ENCODE data around the gene CASP8AP2. TPM values are rescaled to one million over a fixed set of nuclear protein-coding genes. Genes with fewer than 3 reads are reported as not detected.

Gene CASP8AP2
- total and polyA plus RNA-seq, 9 of the 15 experiments (the other 6 are each of a cell fraction or from before 2014, with no cell fraction given) = 10.6 to 30.0 (median 19.1) TPM

DNA sequence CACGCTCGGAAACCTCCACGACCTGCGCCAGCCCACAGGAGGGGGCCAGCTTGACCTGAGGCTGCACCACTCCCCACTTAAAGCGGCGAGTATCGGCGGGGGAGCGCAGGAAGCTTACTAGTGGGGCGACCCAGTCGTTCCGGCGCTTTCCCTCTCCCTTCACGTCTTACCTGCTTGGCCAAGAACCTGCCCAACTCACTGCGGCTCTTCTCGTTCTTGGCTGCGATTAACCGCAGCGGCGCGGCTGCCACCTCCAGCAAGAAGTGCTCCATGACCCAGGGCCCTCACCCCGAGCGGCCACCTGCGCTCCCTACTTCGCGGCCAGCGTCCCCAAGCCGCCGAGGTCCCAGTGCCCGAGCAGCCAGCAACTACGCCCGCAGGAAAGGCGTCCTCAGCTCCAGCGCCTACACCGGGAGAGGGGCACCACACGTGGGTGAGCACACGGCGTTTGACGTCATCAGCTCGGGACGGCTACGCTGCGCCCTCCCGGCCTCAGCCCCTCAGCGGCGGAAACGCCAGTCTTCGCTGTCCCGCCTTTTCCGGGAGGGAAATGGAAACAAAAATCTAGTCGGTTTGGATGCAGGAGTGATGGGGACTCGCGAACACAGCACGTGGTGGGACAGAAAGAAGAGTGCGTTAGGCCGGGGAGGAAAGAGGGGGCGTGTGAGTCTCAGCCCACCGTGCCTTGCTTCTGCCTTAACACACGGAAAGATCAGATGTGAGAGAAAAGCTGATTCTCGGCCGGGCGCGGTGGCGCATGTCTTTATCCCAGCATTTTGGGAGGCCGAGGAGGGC, 10.1 kb upstream of the CASP8AP2 start, which contains the start of gene MDN1 (continued):
- TF ChIP-seq BACH1 (tag; IDR thresholded peaks at IDR 0.05) (no peak), HMGN3 (IDR thresholded peaks at IDR 0.05; ENCODE audit: borderline replicate concordance, extremely low read depth, insufficient read length, low read depth, low read length) (peak; percentile 66), TAF1 (IDR thresholded peaks at IDR 0.05; ENCODE audit: control insufficient read depth, extremely low read depth, insufficient read depth, low read length, severe bottlenecking) (peak; percentile 74), SAFB2 (IDR thresholded peaks at IDR 0.05; ENCODE audit: borderline replicate concordance, low read depth, low read length, severe bottlenecking) (no peak), ELF2 (CRISPR knock-in tag; IDR thresholded peaks at IDR 0.05) (no peak), MECOM (CRISPR knock-in tag; IDR thresholded peaks at IDR 0.05) (no peak), SOX6 (IDR thresholded peaks at IDR 0.05) (0 out of 2 replicates have a peak, but pooled peaks have one; percentile 8), POLR2A (conservative IDR thresholded peaks at IDR 0.05) (peak; percentile 94), DNMT1 (IDR thresholded peaks at IDR 0.05) (no peak), AFF4 (CRISPR knock-in tag; IDR thresholded peaks at IDR 0.05) (peak; percentile 68; the same call in 1 of the 2 replicates), CXXC5 (CRISPR knock-in tag; IDR thresholded peaks at IDR 0.05) (peak; percentile 92), NFE2L1 (tag; IDR thresholded peaks at IDR 0.05; ENCODE audit: borderline replicate concordance, low read depth) (no peak), TAF9B (IDR thresholded peaks at IDR 0.05; ENCODE audit: partially characterized antibody) (peak; percentile 74), GATAD2A (IDR thresholded peaks at IDR 0.05) (peak; percentile 22; the same call in 1 of the 2 replicates), USF2 (CRISPR knock-in tag; IDR thresholded peaks at IDR 0.05) (peak; percentile 81)
- TF ChIP-seq, protein P1, sequence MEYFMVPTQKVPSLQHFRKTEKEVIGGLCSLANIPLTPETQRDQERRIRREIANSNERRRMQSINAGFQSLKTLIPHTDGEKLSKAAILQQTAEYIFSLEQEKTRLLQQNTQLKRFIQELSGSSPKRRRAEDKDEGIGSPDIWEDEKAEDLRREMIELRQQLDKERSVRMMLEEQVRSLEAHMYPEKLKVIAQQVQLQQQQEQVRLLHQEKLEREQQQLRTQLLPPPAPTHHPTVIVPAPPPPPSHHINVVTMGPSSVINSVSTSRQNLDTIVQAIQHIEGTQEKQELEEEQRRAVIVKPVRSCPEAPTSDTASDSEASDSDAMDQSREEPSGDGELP (CRISPR knock-in tag; IDR thresholded peaks at IDR 0.05; ENCODE audit: borderline replicate concordance) = peak; percentile 92
- TF ChIP-seq, protein P2, sequence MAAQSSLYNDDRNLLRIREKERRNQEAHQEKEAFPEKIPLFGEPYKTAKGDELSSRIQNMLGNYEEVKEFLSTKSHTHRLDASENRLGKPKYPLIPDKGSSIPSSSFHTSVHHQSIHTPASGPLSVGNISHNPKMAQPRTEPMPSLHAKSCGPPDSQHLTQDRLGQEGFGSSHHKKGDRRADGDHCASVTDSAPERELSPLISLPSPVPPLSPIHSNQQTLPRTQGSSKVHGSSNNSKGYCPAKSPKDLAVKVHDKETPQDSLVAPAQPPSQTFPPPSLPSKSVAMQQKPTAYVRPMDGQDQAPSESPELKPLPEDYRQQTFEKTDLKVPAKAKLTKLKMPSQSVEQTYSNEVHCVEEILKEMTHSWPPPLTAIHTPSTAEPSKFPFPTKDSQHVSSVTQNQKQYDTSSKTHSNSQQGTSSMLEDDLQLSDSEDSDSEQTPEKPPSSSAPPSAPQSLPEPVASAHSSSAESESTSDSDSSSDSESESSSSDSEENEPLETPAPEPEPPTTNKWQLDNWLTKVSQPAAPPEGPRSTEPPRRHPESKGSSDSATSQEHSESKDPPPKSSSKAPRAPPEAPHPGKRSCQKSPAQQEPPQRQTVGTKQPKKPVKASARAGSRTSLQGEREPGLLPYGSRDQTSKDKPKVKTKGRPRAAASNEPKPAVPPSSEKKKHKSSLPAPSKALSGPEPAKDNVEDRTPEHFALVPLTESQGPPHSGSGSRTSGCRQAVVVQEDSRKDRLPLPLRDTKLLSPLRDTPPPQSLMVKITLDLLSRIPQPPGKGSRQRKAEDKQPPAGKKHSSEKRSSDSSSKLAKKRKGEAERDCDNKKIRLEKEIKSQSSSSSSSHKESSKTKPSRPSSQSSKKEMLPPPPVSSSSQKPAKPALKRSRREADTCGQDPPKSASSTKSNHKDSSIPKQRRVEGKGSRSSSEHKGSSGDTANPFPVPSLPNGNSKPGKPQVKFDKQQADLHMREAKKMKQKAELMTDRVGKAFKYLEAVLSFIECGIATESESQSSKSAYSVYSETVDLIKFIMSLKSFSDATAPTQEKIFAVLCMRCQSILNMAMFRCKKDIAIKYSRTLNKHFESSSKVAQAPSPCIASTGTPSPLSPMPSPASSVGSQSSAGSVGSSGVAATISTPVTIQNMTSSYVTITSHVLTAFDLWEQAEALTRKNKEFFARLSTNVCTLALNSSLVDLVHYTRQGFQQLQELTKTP (IDR thresholded peaks at IDR 0.05; ENCODE audit: low read depth in 1 of 2, partially characterized antibody in 2 of 2) = peak in 1 of 2 experiments; percentile 23

Data from K562 (cell line).